Neuronal stem cell (in vitro differentiated cells): ENCODE data around the gene CRYBA1.

ENCODE experiments used
- DNase-seq: peaks from one replicate; pipeline ENCODE4 v3.0.0-alpha.2; 2013; ENCODE audit warnings: low spot score
- H2AFZ ChIP-seq: one replicate; pipeline ENCODE4 v1.6.1; 2013; ENCODE audit warnings: mild to moderate bottlenecking, low read length, inconsistent platforms
- H2AK5ac ChIP-seq: 2 replicates; pipeline ENCODE4 v1.6.1; 2013; ENCODE audit warnings: low read depth, mild to moderate bottlenecking, inconsistent platforms, low read length, moderate library complexity, mixed read lengths
- H2BK120ac ChIP-seq: 2 replicates; pipeline ENCODE4 v1.6.1; 2013; ENCODE audit warnings: low read depth, mild to moderate bottlenecking, inconsistent platforms, low read length, moderate library complexity, mixed read lengths
- H2BK12ac ChIP-seq: one replicate; pipeline ENCODE4 v1.6.1; 2013; ENCODE audit warnings: low read length, inconsistent platforms
- H2BK15ac ChIP-seq: 2 replicates; pipeline ENCODE4 v1.6.1; 2013; ENCODE audit warnings: mild to moderate bottlenecking, low read length, inconsistent platforms, mixed read lengths
- H2BK5ac ChIP-seq: one replicate; pipeline ENCODE4 v1.6.1; 2013; ENCODE audit warnings: inconsistent platforms, mild to moderate bottlenecking, low read length, moderate library complexity
- H3K14ac ChIP-seq: one replicate; pipeline ENCODE4 v1.6.1; 2013; ENCODE audit warnings: low read length, inconsistent platforms
- H3K18ac ChIP-seq: 2 replicates; pipeline ENCODE4 v1.6.1; 2013; ENCODE audit warnings: low read length, inconsistent platforms
- H3K23ac ChIP-seq: 2 replicates; pipeline ENCODE4 v1.6.1; 2013; ENCODE audit warnings: low read depth, mild to moderate bottlenecking, mixed read lengths, low read length, inconsistent platforms; ENCODE audit not compliant: poor library complexity
- H3K27ac ChIP-seq: replicated peaks from 3 replicates; pipeline ENCODE4 v1.5.1; 2013; ENCODE audit warnings: low read length, inconsistent platforms
- H3K27me3 ChIP-seq, 3 experiments: 2 replicates each; pipeline ENCODE4 v1.6.1; 2013; ENCODE audit warnings: low read length in 3 of 3, mild to moderate bottlenecking in 2 of 3, inconsistent platforms in 1 of 3, low read depth in 1 of 3, mixed read lengths in 1 of 3, moderate library complexity in 1 of 3; ENCODE audit not compliant: control insufficient read depth in 3 of 3, insufficient read depth in 3 of 3
- H3K36me3 ChIP-seq, 2 donors: replicated peaks in 1 of 2; 2 replicates each; pipeline ENCODE4 v1.6.1; 2013; ENCODE audit warnings: low read length in 2 of 2; ENCODE audit not compliant: control insufficient read depth in 2 of 2, insufficient read depth in 2 of 2
- H3K4ac ChIP-seq: 2 replicates; pipeline ENCODE4 v1.6.1; 2013; ENCODE audit warnings: inconsistent platforms, mild to moderate bottlenecking, low read length, moderate library complexity
- H3K4me1 ChIP-seq, 2 donors: 1 replicate in 1 of 2; 2 replicates in 1 of 2; pipeline ENCODE4 v1.6.1; 2013; ENCODE audit warnings: low read length in 2 of 2, low read depth in 1 of 2; ENCODE audit not compliant: control insufficient read depth in 2 of 2, insufficient read depth in 1 of 2
- H3K4me2 ChIP-seq: one replicate; pipeline ENCODE4 v1.6.1; 2013; ENCODE audit warnings: mild to moderate bottlenecking, low read length, inconsistent platforms; ENCODE audit not compliant: insufficient read depth, poor library complexity, severe bottlenecking
- H3K4me3 ChIP-seq, 2 donors: 2 replicates each; pipeline ENCODE4 v1.5.1; 2013; ENCODE audit warnings: low read length in 2 of 2, mild to moderate bottlenecking in 2 of 2, inconsistent platforms in 1 of 2, moderate library complexity in 1 of 2
- H3K79me1 ChIP-seq: one replicate; pipeline ENCODE4 v1.6.1; 2013; ENCODE audit warnings: low read depth, mild to moderate bottlenecking, inconsistent platforms, low read length, moderate library complexity
- H3K9ac ChIP-seq: one replicate; pipeline ENCODE4 v1.6.1; 2013; ENCODE audit warnings: mild to moderate bottlenecking, low read depth, low read length, inconsistent platforms; ENCODE audit not compliant: poor library complexity
- H3K9me3 ChIP-seq, 2 donors: replicated peaks in 1 of 2; 2 replicates each; pipeline versions ENCODE3 to v1.6.1; 2013; ENCODE audit warnings: low read length in 2 of 2, mild to moderate bottlenecking in 2 of 2, inconsistent platforms in 1 of 2, low read depth in 1 of 2, mixed read lengths in 1 of 2, moderate library complexity in 1 of 2; ENCODE audit not compliant: control insufficient read depth in 2 of 2, insufficient read depth in 1 of 2
- H4K8ac ChIP-seq: one replicate; pipeline ENCODE4 v1.6.1; 2013; ENCODE audit warnings: low read depth, mild to moderate bottlenecking, inconsistent platforms, low read length, moderate library complexity
- H4K91ac ChIP-seq: one replicate; pipeline ENCODE4 v1.6.1; 2013; ENCODE audit warnings: low read length, low read depth, mild to moderate bottlenecking, inconsistent platforms; ENCODE audit not compliant: poor library complexity
- WGBS, 2 donors: extraction: QIAGEN DNeasy Blood & Tissue Kit; methylation state at CpG; one replicate each; pipeline ENCODE4 v1.1.7; 2013; ENCODE audit warnings: missing lambda C conversion rate in 2 of 2, mixed read lengths in 1 of 2; ENCODE audit not compliant: insufficient read length in 2 of 2, insufficient replicate concordance in 1 of 2; ENCODE audit errors: extremely low coverage in 2 of 2; 5-methylcytosine and 5-hydroxymethylcytosine counted together

CRYBA1 gene

DNA sequence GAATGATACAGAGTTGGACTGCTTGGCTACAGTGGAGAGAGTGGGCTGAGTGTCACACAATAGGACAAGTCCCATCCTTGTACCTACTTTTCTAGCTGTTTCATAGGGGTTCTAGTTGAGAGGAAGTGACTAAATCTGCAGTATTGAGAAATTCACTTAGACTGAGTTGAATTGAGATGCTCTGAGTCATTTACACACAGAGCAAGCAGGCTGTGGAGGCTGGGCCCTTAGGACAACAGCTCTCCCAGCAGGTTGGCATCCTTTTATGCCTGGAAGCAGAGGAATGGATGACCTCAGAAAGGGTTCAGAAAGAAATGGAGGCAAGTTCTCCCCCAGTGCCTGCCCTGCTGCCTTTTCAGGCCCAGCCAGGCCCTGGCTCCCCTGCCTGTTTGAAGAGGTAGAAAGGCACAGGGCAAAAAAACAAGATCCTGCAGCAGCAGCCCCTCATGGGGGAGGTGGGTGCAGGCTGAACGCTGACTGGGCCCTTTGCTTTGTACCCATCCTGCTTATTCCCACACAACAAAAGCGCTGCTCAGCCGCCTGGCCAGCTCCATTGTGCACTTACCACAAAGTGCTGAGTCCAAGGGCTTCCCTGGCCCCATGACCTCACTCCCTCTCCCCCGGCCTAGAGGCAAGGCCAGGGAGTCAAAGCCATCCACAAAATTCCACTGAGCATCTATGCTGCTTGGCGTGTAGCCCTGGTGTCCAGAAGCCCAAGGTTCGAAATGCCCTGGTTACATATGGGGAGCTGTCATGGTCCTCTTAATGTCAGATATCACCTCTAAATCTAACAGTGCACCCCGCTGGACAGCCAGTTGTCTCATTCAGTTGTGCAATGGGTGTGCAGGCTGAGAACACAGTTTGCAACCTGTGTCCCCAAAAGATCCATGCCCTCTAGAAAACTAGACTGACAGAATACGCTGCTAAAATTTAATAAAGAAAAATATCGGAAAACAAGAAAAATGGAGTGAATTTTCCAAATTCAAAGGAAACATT lies 5.4 kb upstream of the CRYBA1 start:
- Histone ChIP-seq H3K9me3 (no peaks in the 10 kb centered on the region), H4K8ac (peak overlapping the region; percentile 45), H2BK12ac (no peak overlapping the region), H2AK5ac (no peak overlapping the region), H2BK5ac (no peak overlapping the region), H3K27me3 (no peaks in the 10 kb centered on the region), H2BK120ac (no peak overlapping the region), H2AFZ (peak overlapping the region; percentile 59), H3K27ac (peak overlapping the region; percentile 85), H3K4me1 (peaks cover 17 to 18% of the 10 kb centered on the region in 2 donors), H2BK15ac (no peak overlapping the region), H3K23ac (no peak overlapping the region), H3K4me3 (no peak overlapping the region), H3K4me2 (peak overlapping the region; percentile 36), H3K14ac (no peak overlapping the region), H3K4ac (no peak overlapping the region), H3K18ac (no peak overlapping the region), H3K9ac (no peak overlapping the region), H4K91ac (no peak overlapping the region), H3K36me3 (no peaks in the 10 kb centered on the region), H3K79me1 (no peaks in the 10 kb centered on the region)
- WGBS, 2 donors = no CpG with 5 or more reads among the region's 9 CpGs
- peak; percentile 63 for DNase-seq

GRCh38 chr17:29242051-29242450 lies 4.6 kb upstream of the CRYBA1 start:
- H3K27me3 ChIP-seq = no peaks in the 10 kb centered on the region
- no peak overlapping the region for H3K27ac ChIP-seq
- H3K18ac ChIP-seq = no peak overlapping the region
- H3K4me3 ChIP-seq = no peak overlapping the region
- no CpG with 5 or more reads among the region's 1 CpG for WGBS, 2 donors
- H3K4me2 ChIP-seq = no peak overlapping the region
- no peak overlapping the region for H2AK5ac ChIP-seq
- no peak overlapping the region for H3K14ac ChIP-seq
- H3K36me3 ChIP-seq = no peaks in the 10 kb centered on the region
- H2BK5ac ChIP-seq = no peak overlapping the region
- no peak overlapping the region for H3K4ac ChIP-seq
- no peak overlapping the region for H2BK12ac ChIP-seq
- DNase-seq = no peak
- no peaks in the 10 kb centered on the region for H3K79me1 ChIP-seq
- no peak overlapping the region for H4K91ac ChIP-seq
- H2BK15ac ChIP-seq = no peak overlapping the region
- H3K4me1 ChIP-seq = peaks cover 23 to 26% of the 10 kb centered on the region in 2 donors
- no peak overlapping the region for H3K9ac ChIP-seq
- no peaks in the 10 kb centered on the region for H3K9me3 ChIP-seq
- H3K23ac ChIP-seq = no peak overlapping the region
- no peak overlapping the region for H2BK120ac ChIP-seq
- H4K8ac ChIP-seq = no peak overlapping the region
- no peak overlapping the region for H2AFZ ChIP-seq

GRCh38 chr17:29242790-29243189 lies 3.9 kb upstream of the CRYBA1 start:
- no CpG with 5 or more reads among the region's 6 CpGs for WGBS, 2 donors

DNA sequence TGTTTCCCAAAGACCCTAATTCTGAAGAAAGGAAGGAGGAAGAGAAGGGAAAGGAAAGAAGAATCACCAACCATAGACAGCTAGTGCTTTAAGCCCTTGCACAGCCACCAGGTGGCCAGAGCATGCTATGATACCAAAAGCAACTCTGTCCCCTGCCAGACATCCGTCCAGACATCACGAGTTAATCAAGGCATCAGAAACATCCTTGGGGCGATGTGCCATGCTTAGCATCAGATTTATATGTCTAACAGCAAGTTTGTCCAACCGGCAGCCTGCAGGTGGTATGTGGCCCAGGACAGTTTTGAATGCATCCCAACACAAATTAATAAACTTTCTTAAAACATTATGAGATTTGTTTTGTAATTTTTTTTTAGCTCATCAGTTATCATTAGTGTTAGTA lies 2.9 kb upstream of the CRYBA1 start:
- Histone ChIP-seq H3K4me2 (no peak overlapping the region), H3K4me3 (no peak overlapping the region), H2BK5ac (no peak overlapping the region), H3K36me3 (no peaks in the 10 kb centered on the region), H2AFZ (peak overlapping the region; percentile 32), H4K8ac (no peak overlapping the region), H3K27ac (no peak overlapping the region), H3K9ac (no peak overlapping the region), H4K91ac (no peak overlapping the region), H3K23ac (no peak overlapping the region), H2BK12ac (no peak overlapping the region), H3K4me1 (peaks cover 24 to 26% of the 10 kb centered on the region in 2 donors), H2AK5ac (no peak overlapping the region), H3K9me3 (no peaks in the 10 kb centered on the region), H2BK15ac (no peak overlapping the region), H3K27me3 (no peaks in the 10 kb centered on the region), H3K4ac (no peak overlapping the region), H2BK120ac (no peak overlapping the region), H3K79me1 (no peaks in the 10 kb centered on the region), H3K18ac (no peak overlapping the region), H3K14ac (no peak overlapping the region)
- no CpG with 5 or more reads among the region's 4 CpGs for WGBS, 2 donors
- DNase-seq = no peak

More at GRCh38 chr17:29242790-29243189, 3.9 kb upstream of the CRYBA1 start:
- H3K14ac ChIP-seq = no peak overlapping the region
- no peak overlapping the region for H3K4ac ChIP-seq
- no peaks in the 10 kb centered on the region for H3K36me3 ChIP-seq
- H3K27ac ChIP-seq = no peak overlapping the region
- no peak overlapping the region for H4K8ac ChIP-seq
- no peak overlapping the region for H3K23ac ChIP-seq
- H2AFZ ChIP-seq = no peak overlapping the region
- no peaks in the 10 kb centered on the region for H3K27me3 ChIP-seq
- H2BK120ac ChIP-seq = no peak overlapping the region
- DNase-seq = no peak
- H3K4me3 ChIP-seq = no peak overlapping the region
- H3K4me1 ChIP-seq = peaks cover 24 to 26% of the 10 kb centered on the region in 2 donors
- H3K18ac ChIP-seq = no peak overlapping the region
- H4K91ac ChIP-seq = no peak overlapping the region
- H3K9ac ChIP-seq = no peak overlapping the region
- no peak overlapping the region for H3K4me2 ChIP-seq
- H3K9me3 ChIP-seq = no peaks in the 10 kb centered on the region
- H3K79me1 ChIP-seq = no peaks in the 10 kb centered on the region
- no peak overlapping the region for H2BK5ac ChIP-seq
- H2BK12ac ChIP-seq = no peak overlapping the region
- no peak overlapping the region for H2AK5ac ChIP-seq
- H2BK15ac ChIP-seq = no peak overlapping the region
